Endothelial cell of umbilical vein (primary cell): ENCODE results near the gene CHST12. TPM values are rescaled to one million over a fixed set of nuclear protein-coding genes. Genes with fewer than 3 reads are reported as not detected.

Source experiments
- BruUV-seq: library from RNA; stranded (reverse); fragments of 400-500 nt; replicated peaks from 2 replicates; lab custom pipeline; 2021; lab: Mats Ljungman, UMichigan
- CTCF ChIA-PET: fragments of 300-600, 350-600 bp; sonication (Branson Sonifier 250); formaldehyde crosslinking; loops from one replicate; lab custom pipeline; 2021; ENCODE audit warnings: antibody characterized with exemption, inconsistent platforms; lab: Charles Lee
- POLR2A ChIA-PET: fragments of 300-600, 350-600 bp; sonication (Branson Sonifier 250); formaldehyde crosslinking; loops from one replicate; lab custom pipeline; 2021; ENCODE audit warnings: antibody characterized with exemption, inconsistent platforms; lab: Charles Lee
- DNase-seq: peaks from one replicate; pipeline ENCODE4 v3.0.0-alpha.2; 2011; ENCODE audit warnings: low read depth, low spot score
- FAIRE-seq: peaks from 2 replicates; lab custom pipeline; 2011; peaks lifted over from hg19 to GRCh38; lab: Jason Lieb, UNC
- H2AFZ ChIP-seq: 2 replicates; pipeline ENCODE4 v1.6.0; 2012; ENCODE audit warnings: low read depth, low read length, control low read depth, inconsistent platforms
- H3K27ac ChIP-seq: 2 replicates; pipeline ENCODE4 v1.5.1; 2011; ENCODE audit warnings: low read depth, mild to moderate bottlenecking, control low read depth, low read length, moderate library complexity; ENCODE audit not compliant: insufficient read depth
- H3K27me3 ChIP-seq, 2 experiments: 2 replicates each; pipeline versions ENCODE4 v1.6.0 to v1.6.1; 2011; ENCODE audit warnings: low read length in 2 of 2, mixed read lengths in 1 of 2; ENCODE audit not compliant: control insufficient read depth in 2 of 2, insufficient read depth in 2 of 2
- H3K36me3 ChIP-seq, 2 experiments: 2 replicates in 1 of 2; 3 replicates in 1 of 2; pipeline ENCODE4 v1.5.1; 2011; ENCODE audit warnings: low read length in 2 of 2, mild to moderate bottlenecking in 1 of 2, moderate library complexity in 1 of 2; ENCODE audit not compliant: control insufficient read depth in 2 of 2, insufficient read depth in 2 of 2; ENCODE audit errors: extremely low read depth in 1 of 2
- H3K4me1 ChIP-seq: 3 replicates; pipeline ENCODE4 v1.5.1; 2011; ENCODE audit warnings: mild to moderate bottlenecking, low read length; ENCODE audit not compliant: control insufficient read depth, insufficient read depth; ENCODE audit errors: extremely low read depth
- H3K4me2 ChIP-seq: 2 replicates; pipeline ENCODE4 v1.6.1; 2011; ENCODE audit warnings: low read length, control low read depth, mixed read lengths; ENCODE audit not compliant: insufficient read depth
- H3K4me3 ChIP-seq, 3 experiments: fragments of 200-600 bp in 1 of 3; sonication (generic), shearing (Covaris generic) in 1 of 3; replicated peaks in 1 of 3; 2 replicates each; pipeline ENCODE4 v1.5.1; 2011 to 2016; ENCODE audit warnings: control low read depth in 3 of 3, low read length in 3 of 3, mild to moderate bottlenecking in 2 of 3, inconsistent platforms in 1 of 3, low read depth in 1 of 3, moderate library complexity in 1 of 3; ENCODE audit not compliant: insufficient read depth in 1 of 3
- H3K79me2 ChIP-seq: 2 replicates; pipeline ENCODE4 v1.6.0; 2012; ENCODE audit warnings: low read length, inconsistent platforms; ENCODE audit not compliant: control insufficient read depth, insufficient read depth
- H3K9ac ChIP-seq: replicated peaks from 2 replicates; pipeline ENCODE3; 2011; ENCODE audit warnings: low read length, control low read depth; ENCODE audit not compliant: insufficient read depth; ENCODE audit errors: extremely low read depth
- H3K9me1 ChIP-seq: replicated peaks from 3 replicates; pipeline ENCODE4 v1.6.0; 2011; ENCODE audit warnings: mild to moderate bottlenecking, low read length; ENCODE audit not compliant: control insufficient read depth, insufficient read depth; ENCODE audit errors: extremely low read depth
- H3K9me3 ChIP-seq: replicated peaks from 2 replicates; pipeline ENCODE4 v1.5.1; 2012; ENCODE audit warnings: low read length, inconsistent platforms; ENCODE audit not compliant: control insufficient read depth, insufficient read depth
- H4K20me1 ChIP-seq: replicated peaks from 2 replicates; pipeline ENCODE3; 2011; ENCODE audit warnings: mild to moderate bottlenecking, low read length; ENCODE audit not compliant: control insufficient read depth, insufficient read depth; ENCODE audit errors: extremely low read depth
- GATA2 ChIP-seq: IDR thresholded peaks from 2 replicates; pipeline ENCODE4 v1.7.0; 2011; ENCODE audit warnings: low read depth, mild to moderate bottlenecking, moderate library complexity, mixed read lengths, low read length; ENCODE audit not compliant: insufficient read length, insufficient read depth
- JUN ChIP-seq: IDR thresholded peaks from 2 replicates; pipeline ENCODE4 v1.6.1; 2011; ENCODE audit warnings: borderline replicate concordance, low read depth; ENCODE audit not compliant: insufficient read length, insufficient read depth
- MAX ChIP-seq: IDR thresholded peaks from 2 replicates; pipeline ENCODE4 v1.6.1; 2011; ENCODE audit not compliant: insufficient read depth, insufficient read length
- MYC ChIP-seq: IDR thresholded peaks from one replicate; pipeline ENCODE4 v1.6.1; 2011; ENCODE audit warnings: mild to moderate bottlenecking, low read depth, low read length
- POLR2A ChIP-seq: IDR thresholded peaks from 2 replicates; pipeline ENCODE4 v1.6.1; 2012; ENCODE audit warnings: low read depth, mild to moderate bottlenecking, control low read depth, low read length
- POLR2AphosphoS5 ChIP-seq: IDR thresholded peaks from 2 replicates; pipeline ENCODE4 v1.6.1; 2012; ENCODE audit warnings: low read depth, mild to moderate bottlenecking, control low read depth, low read length, moderate library complexity; ENCODE audit not compliant: insufficient read depth
- dilution Hi-C: fragments of 300-500 bp; cut with MboI; formaldehyde crosslinking; loops from one replicate; pipeline ENCODE4 v1.15.0; 2019; ENCODE audit warnings: low sequenced_read_pairs; ENCODE audit not compliant: extremely low pct_ligation_motif_present
- intact Hi-C: fragments of 100-400 bp; cut with micrococcal nuclease; formaldehyde crosslinking; loops from one replicate; pipeline ENCODE4 v1.10.0; 2022
- polyA plus RNA-seq, 4 experiments: library from polyadenylated mRNA; depleted of rRNA in 3 of 4; stranded (reverse) in 3 of 4; unstranded in 1 of 4; fragments of >200 nt; gene quantifications; 2 replicates each; pipeline versions ENCODE4 v1.2.1 to v1.2.3, GENCODE V29; 2011 to 2012; ENCODE audit warnings: missing spikeins in 1 of 4
- total RNA-seq: library from RNA; stranded (reverse); gene quantifications from 2 replicates; pipeline ENCODE4 v1.2.3, GENCODE V29; 2021
- TF ChIP-seq, protein P1 (sequence below), 2 donors: IDR thresholded peaks; 1 replicate in 1 of 2; 2 replicates in 1 of 2; pipeline ENCODE4 v1.5.1; 2011; ENCODE audit warnings: low read length in 2 of 2, mild to moderate bottlenecking in 2 of 2, moderate library complexity in 2 of 2, control low read depth in 1 of 2, inconsistent platforms in 1 of 2, low read depth in 1 of 2; ENCODE audit not compliant: insufficient read depth in 1 of 2; ENCODE audit errors: extremely low read depth in 1 of 2

The CHST12 gene
- total and polyA plus RNA-seq, 2 donors (not counting 3 experiments of a cell fraction or from before 2014, with no cell fraction given): 30.2 to 52.6 TPM

DNA sequence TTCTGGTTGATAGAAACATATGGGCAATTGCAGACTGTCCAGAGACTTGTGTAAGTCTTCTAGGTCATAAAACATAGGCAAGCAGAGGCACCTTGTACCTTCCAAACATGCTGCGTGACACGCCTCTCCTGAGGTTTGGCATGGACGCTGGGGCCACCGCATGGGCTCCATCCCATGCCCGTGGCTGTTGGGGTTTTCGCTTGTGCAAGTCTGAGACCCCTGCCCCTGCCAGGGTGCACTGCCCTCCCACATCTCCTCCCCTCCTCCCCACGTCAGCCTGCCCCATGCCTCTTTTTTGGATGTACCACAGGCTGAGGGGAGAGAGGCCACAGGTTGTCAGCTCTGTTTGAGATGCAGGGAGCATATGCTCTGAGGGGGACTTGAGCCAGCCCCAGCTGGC, 29.8 kb upstream of the CHST12 start:
- no peak for TF ChIP-seq JUN
- no peak for TF ChIP-seq GATA2
- Histone ChIP-seq H3K4me1 (no peaks in the 10 kb centered on the region), H3K4me2 (no peak overlapping the region), H3K36me3 (peaks cover 27 to 73% of the 10 kb centered on the region in 2 experiments), H3K9me3 (no peaks in the 10 kb centered on the region), H3K27me3 (no peaks in the 10 kb centered on the region), H4K20me1 (peaks cover under 1% of the 10 kb centered on the region), H3K27ac (no peak overlapping the region), H3K9ac (no peak overlapping the region), H3K4me3 (no peak overlapping the region), H3K79me2 (peaks cover 26% of the 10 kb centered on the region), H2AFZ (no peak overlapping the region), H3K9me1 (no peaks in the 10 kb centered on the region)
- BruUV-seq: no TSS peak
- intact Hi-C loops: no loop called here
- ChIA-PET POLR2A (no interaction called here), CTCF (interaction anchor here (1.7 to 1.9 kb wide), 2 partner anchors 8 to 95 kb away, joined by 5 to 6 read pairs; no protein-coding TSS in a partner anchor)
- FAIRE-seq (no peak), DNase-seq (no peak)
- dilution Hi-C loops: no loop called here

DNA sequence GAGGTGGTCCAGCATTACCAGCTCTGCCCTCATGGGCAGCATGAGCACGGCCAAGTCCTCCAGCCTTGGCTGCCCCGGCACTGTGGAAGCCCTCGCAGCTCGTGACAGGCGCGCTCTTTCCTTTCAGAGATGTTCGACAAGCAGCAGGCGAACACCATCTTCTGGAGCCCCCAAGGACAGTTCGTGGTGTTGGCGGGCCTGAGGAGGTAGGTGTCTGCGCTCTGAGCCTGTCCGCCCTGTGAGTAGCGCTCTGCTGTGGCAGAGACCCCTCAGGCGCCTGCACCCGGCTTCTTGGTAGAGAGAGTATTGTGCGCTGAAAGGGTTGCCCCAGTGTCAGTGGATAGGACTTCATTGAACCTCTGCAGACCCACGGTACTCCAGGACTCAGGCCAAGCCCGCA, 29.0 kb upstream of the CHST12 start:
- no peak overlapping the region for H3K4me2 ChIP-seq
- H2AFZ ChIP-seq: no peak overlapping the region
- dilution Hi-C loops (no loop called here), intact Hi-C loops (no loop called here)
- H3K9me3 ChIP-seq: no peaks in the 10 kb centered on the region
- H3K4me3 ChIP-seq: no peak overlapping the region
- no peaks in the 10 kb centered on the region for H4K20me1 ChIP-seq
- no peaks in the 10 kb centered on the region for H3K9me1 ChIP-seq
- DNase-seq: no peak
- no peak for FAIRE-seq
- no peaks in the 10 kb centered on the region for H3K4me1 ChIP-seq
- no peak overlapping the region for H3K9ac ChIP-seq
- no peak for TF ChIP-seq POLR2AphosphoS5
- TF ChIP-seq MYC: no peak
- TF ChIP-seq POLR2A: no peak
- TF ChIP-seq JUN: no peak
- no peak for TF ChIP-seq MAX
- TF ChIP-seq, protein P1, sequence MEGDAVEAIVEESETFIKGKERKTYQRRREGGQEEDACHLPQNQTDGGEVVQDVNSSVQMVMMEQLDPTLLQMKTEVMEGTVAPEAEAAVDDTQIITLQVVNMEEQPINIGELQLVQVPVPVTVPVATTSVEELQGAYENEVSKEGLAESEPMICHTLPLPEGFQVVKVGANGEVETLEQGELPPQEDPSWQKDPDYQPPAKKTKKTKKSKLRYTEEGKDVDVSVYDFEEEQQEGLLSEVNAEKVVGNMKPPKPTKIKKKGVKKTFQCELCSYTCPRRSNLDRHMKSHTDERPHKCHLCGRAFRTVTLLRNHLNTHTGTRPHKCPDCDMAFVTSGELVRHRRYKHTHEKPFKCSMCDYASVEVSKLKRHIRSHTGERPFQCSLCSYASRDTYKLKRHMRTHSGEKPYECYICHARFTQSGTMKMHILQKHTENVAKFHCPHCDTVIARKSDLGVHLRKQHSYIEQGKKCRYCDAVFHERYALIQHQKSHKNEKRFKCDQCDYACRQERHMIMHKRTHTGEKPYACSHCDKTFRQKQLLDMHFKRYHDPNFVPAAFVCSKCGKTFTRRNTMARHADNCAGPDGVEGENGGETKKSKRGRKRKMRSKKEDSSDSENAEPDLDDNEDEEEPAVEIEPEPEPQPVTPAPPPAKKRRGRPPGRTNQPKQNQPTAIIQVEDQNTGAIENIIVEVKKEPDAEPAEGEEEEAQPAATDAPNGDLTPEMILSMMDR (IDR thresholded peaks at IDR 0.05; ENCODE audit: extremely low read depth in 1 of 2, insufficient read depth in 1 of 2, low read depth in 1 of 2, low read length in 2 of 2): no peak
- no peak for TF ChIP-seq GATA2
- no TSS peak for BruUV-seq
- POLR2A ChIA-PET: no interaction called here
- H3K79me2 ChIP-seq: peaks cover 27% of the 10 kb centered on the region
- no peak overlapping the region for H3K27ac ChIP-seq
- no peaks in the 10 kb centered on the region for H3K27me3 ChIP-seq
- CTCF ChIA-PET: interaction anchor here (1.7 to 1.9 kb wide), 2 partner anchors 9 to 94 kb away, joined by 5 to 6 read pairs; no protein-coding TSS in a partner anchor
- H3K36me3 ChIP-seq: peaks cover 20 to 73% of the 10 kb centered on the region in 2 experiments
